HCT116 (cell line): ENCODE data around the gene RNF4. TPM values are rescaled to one million over a fixed set of nuclear protein-coding genes. Genes with fewer than 3 reads are reported as not detected.

Experiments used
- ATAC-seq: fragments of 200-7000 bp; cut with Tn5 transposase; 2 replicates; pipeline ENCODE4 v1.9.1; 2020; ENCODE audit warnings: mild to moderate bottlenecking, moderate library complexity
- BruUV-seq: library from RNA; stranded (reverse); fragments of 400-500 nt; replicated peaks from 2 replicates; lab custom pipeline; 2021; lab: Mats Ljungman, UMichigan
- CTCF ChIA-PET: fragments of 300-600 bp; sonication (Branson Sonifier 250); formaldehyde crosslinking; loops from one replicate; lab custom pipeline; 2021; ENCODE audit warnings: antibody characterized with exemption; lab: Charles Lee
- POLR2A ChIA-PET: fragments of 300-600, 350-600 bp; sonication (Branson Sonifier 250); formaldehyde crosslinking; loops from one replicate; lab custom pipeline; 2021; ENCODE audit warnings: antibody characterized with exemption; lab: Charles Lee
- RAD21 ChIA-PET, 2 experiments: fragments of 300-600 bp; sonication (Branson Sonifier 250); formaldehyde crosslinking; loops; one replicate each; lab custom pipeline; 2023; ENCODE audit warnings: low total read pairs in 2 of 2; ENCODE audit not compliant: uncharacterized antibody in 2 of 2, unreplicated experiment in 2 of 2, low non-redundant PET in 1 of 2; lab: Charles Lee
- DNase-seq: peaks from one replicate; pipeline ENCODE4 v3.0.0-alpha.2; 2010; ENCODE audit warnings: low read depth, low spot score
- H2AFZ ChIP-seq: fragments of 200-600 bp; shearing (Covaris generic), sonication (generic); 2 replicates; pipeline ENCODE4 v1.6.1; 2017; ENCODE audit warnings: low read depth, mixed run types, mixed read lengths, antibody characterized with exemption, low read length; ENCODE audit not compliant: poor library complexity, severe bottlenecking
- H3K27ac ChIP-seq: 2 replicates; pipeline ENCODE4 v1.5.1; 2012; ENCODE audit warnings: low read depth, low read length
- H3K27me3 ChIP-seq: fragments of 200-600 bp; sonication (generic); 2 replicates; pipeline ENCODE4 v1.6.1; 2016; ENCODE audit warnings: mixed run types, low read length, mixed read lengths; ENCODE audit not compliant: insufficient read depth
- H3K36me3 ChIP-seq, 2 experiments: fragments of 200-500 bp in 1 of 2; fragments of 200-600 bp in 1 of 2; sonication (Bioruptor generic) in 1 of 2; sonication (generic) in 1 of 2; 2 replicates each; pipeline versions ENCODE4 v1.5.1 to v1.6.1; 2014 to 2016; ENCODE audit warnings: low read length in 2 of 2, inconsistent platforms in 1 of 2, mixed read lengths in 1 of 2, mixed run types in 1 of 2; ENCODE audit not compliant: insufficient read depth in 2 of 2, control insufficient read depth in 1 of 2
- H3K4me1 ChIP-seq, 2 experiments: fragments of 200-600 bp in 1 of 2; sonication (generic) in 1 of 2; 2 replicates each; pipeline versions ENCODE4 v1.5.1 to v1.6.1; 2012 to 2017; ENCODE audit warnings: low read length in 2 of 2, inconsistent platforms in 1 of 2, mild to moderate bottlenecking in 1 of 2, mixed read lengths in 1 of 2, mixed run types in 1 of 2, moderate library complexity in 1 of 2; ENCODE audit not compliant: insufficient read depth in 2 of 2, control insufficient read depth in 1 of 2
- H3K4me2 ChIP-seq: fragments of 200-600 bp; sonication (generic); 2 replicates; pipeline ENCODE4 v1.6.1; 2017; ENCODE audit warnings: mixed run types, low read length, mixed read lengths
- H3K4me3 ChIP-seq, 2 experiments: fragments of 200-600 bp in 1 of 2; sonication (generic) in 1 of 2; replicated peaks in 1 of 2; 2 replicates each; pipeline ENCODE4 v1.5.1; 2011 to 2016; ENCODE audit warnings: low read length in 2 of 2, control low read depth in 1 of 2, low read depth in 1 of 2, mild to moderate bottlenecking in 1 of 2, mixed read lengths in 1 of 2, mixed run types in 1 of 2
- H3K79me2 ChIP-seq: fragments of 200-600 bp; sonication (generic); 2 replicates; pipeline ENCODE4 v1.6.1; 2017; ENCODE audit warnings: mild to moderate bottlenecking, mixed run types, low read length, moderate library complexity, mixed read lengths; ENCODE audit not compliant: insufficient read depth
- H3K9ac ChIP-seq: fragments of 200-600 bp; sonication (generic); 2 replicates; pipeline ENCODE4 v1.6.1; 2016; ENCODE audit warnings: low read length, mixed read lengths
- H3K9me2 ChIP-seq: fragments of 200-600 bp; sonication (generic), shearing (Covaris generic); 2 replicates; pipeline ENCODE4 v1.6.1; 2017; ENCODE audit warnings: mixed run types, mild to moderate bottlenecking, moderate library complexity; ENCODE audit not compliant: insufficient read depth
- H3K9me3 ChIP-seq, 2 experiments: fragments of 200-500 bp in 1 of 2; fragments of 200-600 bp in 1 of 2; sonication (Bioruptor generic) in 1 of 2; sonication (generic) in 1 of 2; 2 replicates each; pipeline ENCODE4 v1.6.1; 2014 to 2017; ENCODE audit warnings: low read length in 2 of 2, mixed read lengths in 2 of 2, inconsistent platforms in 1 of 2, low read depth in 1 of 2, mild to moderate bottlenecking in 1 of 2, mixed run types in 1 of 2, moderate library complexity in 1 of 2; ENCODE audit not compliant: control insufficient read depth in 1 of 2, insufficient read depth in 1 of 2
- H4K20me1 ChIP-seq: fragments of 200-600 bp; sonication (generic), shearing (Covaris generic); 2 replicates; pipeline ENCODE4 v1.6.1; 2017; ENCODE audit warnings: mixed run types, mild to moderate bottlenecking, moderate library complexity; ENCODE audit not compliant: insufficient read depth
- CTCF ChIP-seq, 3 experiments: fragments of 200-600 bp in 1 of 3; sonication (generic) in 1 of 3; IDR thresholded peaks in 2 of 3; conservative IDR thresholded peaks in 1 of 3; 2 replicates each; pipeline ENCODE4 v1.5.1; 2012 to 2017; ENCODE audit warnings: low read depth in 2 of 3, low read length in 2 of 3, antibody characterized with exemption in 1 of 3, borderline replicate concordance in 1 of 3, control low read depth in 1 of 3, mild to moderate bottlenecking in 1 of 3, mixed read lengths in 1 of 3, mixed run types in 1 of 3, moderate library complexity in 1 of 3; ENCODE audit not compliant: insufficient read depth in 1 of 3
- POLR2AphosphoS5 ChIP-seq: IDR thresholded peaks from 2 replicates; pipeline ENCODE4 v1.6.1; 2011; ENCODE audit warnings: mild to moderate bottlenecking, low read depth, low read length, moderate library complexity
- RAD21 ChIP-seq: IDR thresholded peaks from 2 replicates; pipeline ENCODE4 v1.6.1; 2012; ENCODE audit warnings: low read depth, mild to moderate bottlenecking
- SP1 ChIP-seq: IDR thresholded peaks from 2 replicates; pipeline ENCODE4 v1.6.1; 2012; ENCODE audit warnings: low read depth
- SRF ChIP-seq: IDR thresholded peaks from 2 replicates; pipeline ENCODE4 v1.6.1; 2012; ENCODE audit warnings: low read depth
- TCF7L2 ChIP-seq: IDR thresholded peaks from 2 replicates; pipeline ENCODE4 v1.7.0; 2011; ENCODE audit warnings: borderline replicate concordance, inconsistent platforms; ENCODE audit not compliant: insufficient read depth, insufficient read length; ENCODE audit errors: extremely low read depth
- YY1 ChIP-seq: IDR thresholded peaks from 2 replicates; pipeline ENCODE4 v1.6.1; 2011; ENCODE audit warnings: low read length, low read depth, moderate library complexity, mild to moderate bottlenecking; ENCODE audit not compliant: insufficient replicate concordance; ENCODE audit errors: extremely low read depth
- ZNF274 ChIP-seq: fragments of 200-500 bp; sonication (Bioruptor generic); IDR thresholded peaks from 2 replicates; pipeline ENCODE4 v1.6.1; 2014; ENCODE audit warnings: mild to moderate bottlenecking, low read depth, low read length, inconsistent platforms
- intact Hi-C: fragments of 100-400 bp; cut with micrococcal nuclease; formaldehyde crosslinking; loops from 2 replicates; pipeline ENCODE4 v1.10.0; 2022
- total RNA-seq: library from RNA; stranded (reverse); gene quantifications from one replicate; pipeline ENCODE4 v1.2.1, GENCODE V29; 2021; ENCODE audit not compliant: unreplicated experiment

Gene RNF4
- total RNA-seq, 1 experiment from 2014 or later = 62.3 TPM

- H3K4me1 ChIP-seq = peaks cover 8 to 16% of the 10 kb centered on the region in 2 experiments; a peak in 3 of 4 replicates
- H4K20me1 ChIP-seq = no peaks in the 10 kb centered on the region
- no TSS peak for BruUV-seq
- intact Hi-C loops = no loop called here
- no peaks in the 10 kb centered on the region for H3K9me2 ChIP-seq
- H3K9ac ChIP-seq = no peak overlapping the region
- no peak overlapping the region for H3K27ac ChIP-seq
- H3K9me3 ChIP-seq = no peaks in the 10 kb centered on the region
- ATAC-seq (no peak), DNase-seq (no peak)
- RAD21 ChIA-PET = no interaction called here
- POLR2A ChIA-PET = no interaction called here
- CTCF ChIA-PET = no interaction called here
- no peaks in the 10 kb centered on the region for H3K36me3 ChIP-seq
- H3K4me2 ChIP-seq = no peak overlapping the region
- H3K79me2 ChIP-seq = no peaks in the 10 kb centered on the region
- no peaks in the 10 kb centered on the region for H3K27me3 ChIP-seq
- TF ChIP-seq YY1 (no peak), TCF7L2 (no peak), CTCF (IDR thresholded peaks at IDR 0.05 in 2 of 3, conservative IDR thresholded peaks at IDR 0.05 in 1 of 3; ENCODE audit: borderline replicate concordance in 1 of 3, insufficient read depth in 1 of 3, low read depth in 2 of 3, low read length in 2 of 3) (no peak), POLR2AphosphoS5 (no peak), ZNF274 (no peak), RAD21 (no peak), SP1 (no peak), SRF (no peak)
- H3K4me3 ChIP-seq = no peak overlapping the region
- no peak overlapping the region for H2AFZ ChIP-seq
Observed at GRCh38 chr4:2458546-2459491, 10.1 kb upstream of the RNF4 start.
